ENCODE data around the gene POLR3F. TPM values are rescaled to one million over a fixed set of nuclear protein-coding genes. Genes with fewer than 3 reads are reported as not detected.

POLR3F gene
- total and polyA plus RNA-seq, 9 of the 15 experiments (the other 6 are each of a cell fraction or from before 2014, with no cell fraction given): 7.0 to 15.0 (median 9.6) TPM

DNA sequence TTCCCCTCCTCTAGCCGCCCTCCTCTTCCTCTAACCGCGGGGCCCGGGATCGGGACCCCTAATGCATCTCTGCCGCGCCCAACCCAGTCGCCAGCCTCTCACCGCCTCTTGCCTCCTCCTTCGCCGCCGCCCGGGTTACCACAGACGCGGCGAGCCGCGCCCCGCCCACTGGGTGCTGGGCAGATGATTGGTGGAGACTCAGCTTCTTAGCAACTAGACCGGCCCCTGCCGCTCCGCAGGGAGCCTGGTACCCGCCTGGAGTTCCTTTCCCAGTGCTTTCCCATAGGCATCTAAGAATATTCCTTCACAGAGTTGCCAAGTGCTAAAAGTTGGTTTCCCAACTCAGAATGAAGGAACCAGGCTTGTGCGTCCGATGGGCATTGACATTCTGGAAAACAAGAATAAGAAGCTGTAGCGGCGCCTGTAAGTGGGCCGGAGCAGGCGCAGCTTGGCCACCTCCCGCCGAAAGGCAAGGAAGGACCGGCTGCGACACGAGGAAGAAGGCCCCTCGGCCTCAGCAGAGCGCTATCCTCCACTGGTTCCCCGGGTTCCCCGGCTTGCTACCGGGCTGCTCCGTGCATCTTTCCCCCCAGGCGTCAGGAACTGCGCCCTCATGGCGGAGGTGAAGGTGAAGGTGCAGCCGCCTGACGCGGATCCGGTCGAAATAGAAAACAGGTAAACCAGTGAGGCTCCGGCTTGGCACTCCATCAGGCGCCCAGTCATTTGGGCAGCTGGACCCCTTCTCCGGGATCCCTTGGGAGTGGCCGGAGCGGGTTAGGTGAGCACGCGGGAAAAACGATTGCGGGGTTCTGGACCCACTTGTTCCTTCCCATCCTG is at the start of gene POLR3F, which contains the start of gene DZANK1 (continued):
- TF ChIP-seq MYNN (IDR thresholded peaks at IDR 0.05) (no peak), MYNN (CRISPR knock-in tag; IDR thresholded peaks at IDR 0.05) (no peak), PHTF2 (CRISPR knock-in tag; IDR thresholded peaks at IDR 0.05) (no peak), RBM14 (IDR thresholded peaks at IDR 0.05; ENCODE audit: borderline replicate concordance, insufficient read depth, low read depth, low read length) (no peak), ZNF174 (CRISPR knock-in tag; IDR thresholded peaks at IDR 0.05) (no peak), KLF16 (IDR thresholded peaks at IDR 0.05) (no peak), PCBP1 (IDR thresholded peaks at IDR 0.05; ENCODE audit: low read depth, low read length, poor library complexity, severe bottlenecking) (no peak), ZNF668 (CRISPR knock-in tag; IDR thresholded peaks at IDR 0.05) (no peak), STAT5A (IDR thresholded peaks at IDR 0.05; ENCODE audit: borderline replicate concordance, low read length) (no peak), ETV5 (CRISPR knock-in tag; IDR thresholded peaks at IDR 0.05; ENCODE audit: low read depth) (no peak), SMAD1 (IDR thresholded peaks at IDR 0.05; ENCODE audit: low read depth, low read length, partially characterized antibody) (no peak), FOXM1 (IDR thresholded peaks at IDR 0.05; ENCODE audit: low read depth) (no peak), FOXM1 (CRISPR knock-in tag; IDR thresholded peaks at IDR 0.05; ENCODE audit: low read depth) (no peak), ZNF41 (CRISPR knock-in tag; conservative IDR thresholded peaks at IDR 0.05) (no peak)
- TF ChIP-seq, protein P1, sequence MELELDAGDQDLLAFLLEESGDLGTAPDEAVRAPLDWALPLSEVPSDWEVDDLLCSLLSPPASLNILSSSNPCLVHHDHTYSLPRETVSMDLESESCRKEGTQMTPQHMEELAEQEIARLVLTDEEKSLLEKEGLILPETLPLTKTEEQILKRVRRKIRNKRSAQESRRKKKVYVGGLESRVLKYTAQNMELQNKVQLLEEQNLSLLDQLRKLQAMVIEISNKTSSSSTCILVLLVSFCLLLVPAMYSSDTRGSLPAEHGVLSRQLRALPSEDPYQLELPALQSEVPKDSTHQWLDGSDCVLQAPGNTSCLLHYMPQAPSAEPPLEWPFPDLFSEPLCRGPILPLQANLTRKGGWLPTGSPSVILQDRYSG (tag; conservative IDR thresholded peaks at IDR 0.05; ENCODE audit: low read depth): no peak
- TF ChIP-seq, protein P2, sequence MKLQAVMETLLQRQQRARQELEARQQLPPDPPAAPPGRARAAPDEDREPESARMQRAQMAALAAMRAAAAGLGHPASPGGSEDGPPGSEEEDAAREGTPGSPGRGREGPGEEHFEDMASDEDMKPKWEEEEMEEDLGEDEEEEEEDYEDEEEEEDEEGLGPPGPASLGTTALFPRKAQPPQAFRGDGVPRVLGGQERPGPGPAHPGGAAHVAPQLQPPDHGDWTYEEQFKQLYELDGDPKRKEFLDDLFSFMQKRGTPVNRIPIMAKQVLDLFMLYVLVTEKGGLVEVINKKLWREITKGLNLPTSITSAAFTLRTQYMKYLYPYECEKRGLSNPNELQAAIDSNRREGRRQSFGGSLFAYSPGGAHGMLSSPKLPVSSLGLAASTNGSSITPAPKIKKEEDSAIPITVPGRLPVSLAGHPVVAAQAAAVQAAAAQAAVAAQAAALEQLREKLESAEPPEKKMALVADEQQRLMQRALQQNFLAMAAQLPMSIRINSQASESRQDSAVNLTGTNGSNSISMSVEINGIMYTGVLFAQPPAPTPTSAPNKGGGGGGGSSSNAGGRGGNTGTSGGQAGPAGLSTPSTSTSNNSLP (IDR thresholded peaks at IDR 0.05; ENCODE audit: borderline replicate concordance, low read depth, low read length): no peak
- TF ChIP-seq, protein P3, sequence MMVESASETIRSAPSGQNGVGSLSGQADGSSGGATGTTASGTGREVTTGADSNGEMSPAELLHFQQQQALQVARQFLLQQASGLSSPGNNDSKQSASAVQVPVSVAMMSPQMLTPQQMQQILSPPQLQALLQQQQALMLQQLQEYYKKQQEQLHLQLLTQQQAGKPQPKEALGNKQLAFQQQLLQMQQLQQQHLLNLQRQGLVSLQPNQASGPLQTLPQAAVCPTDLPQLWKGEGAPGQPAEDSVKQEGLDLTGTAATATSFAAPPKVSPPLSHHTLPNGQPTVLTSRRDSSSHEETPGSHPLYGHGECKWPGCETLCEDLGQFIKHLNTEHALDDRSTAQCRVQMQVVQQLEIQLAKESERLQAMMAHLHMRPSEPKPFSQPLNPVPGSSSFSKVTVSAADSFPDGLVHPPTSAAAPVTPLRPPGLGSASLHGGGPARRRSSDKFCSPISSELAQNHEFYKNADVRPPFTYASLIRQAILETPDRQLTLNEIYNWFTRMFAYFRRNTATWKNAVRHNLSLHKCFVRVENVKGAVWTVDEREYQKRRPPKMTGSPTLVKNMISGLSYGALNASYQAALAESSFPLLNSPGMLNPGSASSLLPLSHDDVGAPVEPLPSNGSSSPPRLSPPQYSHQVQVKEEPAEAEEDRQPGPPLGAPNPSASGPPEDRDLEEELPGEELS (CRISPR knock-in tag; IDR thresholded peaks at IDR 0.05; ENCODE audit: borderline replicate concordance): no peak
- TF ChIP-seq, protein P4, sequence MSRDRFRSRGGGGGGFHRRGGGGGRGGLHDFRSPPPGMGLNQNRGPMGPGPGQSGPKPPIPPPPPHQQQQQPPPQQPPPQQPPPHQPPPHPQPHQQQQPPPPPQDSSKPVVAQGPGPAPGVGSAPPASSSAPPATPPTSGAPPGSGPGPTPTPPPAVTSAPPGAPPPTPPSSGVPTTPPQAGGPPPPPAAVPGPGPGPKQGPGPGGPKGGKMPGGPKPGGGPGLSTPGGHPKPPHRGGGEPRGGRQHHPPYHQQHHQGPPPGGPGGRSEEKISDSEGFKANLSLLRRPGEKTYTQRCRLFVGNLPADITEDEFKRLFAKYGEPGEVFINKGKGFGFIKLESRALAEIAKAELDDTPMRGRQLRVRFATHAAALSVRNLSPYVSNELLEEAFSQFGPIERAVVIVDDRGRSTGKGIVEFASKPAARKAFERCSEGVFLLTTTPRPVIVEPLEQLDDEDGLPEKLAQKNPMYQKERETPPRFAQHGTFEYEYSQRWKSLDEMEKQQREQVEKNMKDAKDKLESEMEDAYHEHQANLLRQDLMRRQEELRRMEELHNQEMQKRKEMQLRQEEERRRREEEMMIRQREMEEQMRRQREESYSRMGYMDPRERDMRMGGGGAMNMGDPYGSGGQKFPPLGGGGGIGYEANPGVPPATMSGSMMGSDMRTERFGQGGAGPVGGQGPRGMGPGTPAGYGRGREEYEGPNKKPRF (IDR thresholded peaks at IDR 0.05; ENCODE audit: low read depth, low read length): no peak
- TF ChIP-seq, protein P5, sequence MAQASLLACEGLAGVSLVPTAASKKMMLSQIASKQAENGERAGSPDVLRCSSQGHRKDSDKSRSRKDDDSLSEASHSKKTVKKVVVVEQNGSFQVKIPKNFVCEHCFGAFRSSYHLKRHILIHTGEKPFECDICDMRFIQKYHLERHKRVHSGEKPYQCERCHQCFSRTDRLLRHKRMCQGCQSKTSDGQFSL (CRISPR knock-in tag; IDR thresholded peaks at IDR 0.05): no peak
- TF ChIP-seq, protein P5 (tag; IDR thresholded peaks at IDR 0.05): no peak
